Loucy (cell line): ENCODE measurements around the gene RIPOR3.

Source experiments
- H2AFZ ChIP-seq: fragments of 200-600 bp; sonication (generic); 2 replicates; pipeline ENCODE4 v1.6.0; 2016; ENCODE audit warnings: antibody characterized with exemption, mild to moderate bottlenecking, low read length, moderate library complexity
- H3F3A ChIP-seq: fragments of 200-600 bp; 2 replicates; pipeline ENCODE4 v1.6.0; 2016; ENCODE audit warnings: antibody characterized with exemption, low read depth, mild to moderate bottlenecking
- H3K27me3 ChIP-seq: fragments of 200-600 bp; sonication (generic); 2 replicates; pipeline ENCODE4 v1.6.1; 2014; ENCODE audit warnings: low read length, mild to moderate bottlenecking; ENCODE audit not compliant: insufficient read depth, poor library complexity, severe bottlenecking
- H3K36me3 ChIP-seq: fragments of 200-600 bp; sonication (generic); 2 replicates; pipeline ENCODE4 v1.6.1; 2016; ENCODE audit warnings: low read length; ENCODE audit not compliant: insufficient read depth
- H3K4me1 ChIP-seq: fragments of 200-600 bp; sonication (generic); 2 replicates; pipeline ENCODE4 v1.5.1; 2014; ENCODE audit warnings: low read length, mild to moderate bottlenecking; ENCODE audit not compliant: insufficient read depth, poor library complexity, severe bottlenecking
- H3K4me2 ChIP-seq: fragments of 200-600 bp; sonication (generic); 2 replicates; pipeline ENCODE4 v1.6.0; 2014; ENCODE audit warnings: antibody characterized with exemption, low read length, low read depth, mild to moderate bottlenecking; ENCODE audit not compliant: poor library complexity, severe bottlenecking
- H3K4me3 ChIP-seq: fragments of 200-600 bp; sonication (generic); 2 replicates; pipeline ENCODE4 v1.5.1; 2014; ENCODE audit warnings: low read length, mild to moderate bottlenecking, mixed read lengths; ENCODE audit not compliant: poor library complexity, severe bottlenecking
- H3K79me2 ChIP-seq: fragments of 200-600 bp; sonication (generic); 2 replicates; pipeline ENCODE4 v1.6.1; 2014; ENCODE audit warnings: low read length; ENCODE audit not compliant: insufficient read depth
- H3K9ac ChIP-seq: fragments of 200-600 bp; sonication (generic); 2 replicates; pipeline ENCODE4 v1.6.0; 2014; ENCODE audit warnings: mild to moderate bottlenecking, low read depth, low read length, moderate library complexity; ENCODE audit not compliant: poor library complexity, severe bottlenecking
- H3K9me2 ChIP-seq: fragments of 200-600 bp; sonication (generic); replicated peaks from 2 replicates; pipeline ENCODE4 v1.6.1; 2016; ENCODE audit warnings: low read depth, low read length, mixed read lengths
- H3K9me3 ChIP-seq: fragments of 200-600 bp; sonication (generic); 2 replicates; pipeline ENCODE4 v1.6.1; 2014; ENCODE audit warnings: mild to moderate bottlenecking, antibody characterized with exemption, low read length, low read depth; ENCODE audit not compliant: insufficient read depth
- H4K20me1 ChIP-seq: fragments of 200-600 bp; sonication (generic); 2 replicates; pipeline ENCODE4 v1.6.0; 2014; ENCODE audit warnings: antibody characterized with exemption, low read length, mild to moderate bottlenecking; ENCODE audit not compliant: insufficient read depth, poor library complexity, severe bottlenecking
- EZH2phosphoT487 ChIP-seq: fragments of 200-600 bp; IDR thresholded peaks from 2 replicates; pipeline ENCODE4 v1.6.1; 2018; ENCODE audit warnings: antibody characterized with exemption, mild to moderate bottlenecking, moderate library complexity, borderline replicate concordance
- TF ChIP-seq, protein P1 (sequence below): fragments of 200-600 bp; sonication (generic); conservative IDR thresholded peaks from 2 replicates; pipeline ENCODE4 v1.5.1; 2014; ENCODE audit warnings: mild to moderate bottlenecking, antibody characterized with exemption, low read length

Gene RIPOR3

DNA sequence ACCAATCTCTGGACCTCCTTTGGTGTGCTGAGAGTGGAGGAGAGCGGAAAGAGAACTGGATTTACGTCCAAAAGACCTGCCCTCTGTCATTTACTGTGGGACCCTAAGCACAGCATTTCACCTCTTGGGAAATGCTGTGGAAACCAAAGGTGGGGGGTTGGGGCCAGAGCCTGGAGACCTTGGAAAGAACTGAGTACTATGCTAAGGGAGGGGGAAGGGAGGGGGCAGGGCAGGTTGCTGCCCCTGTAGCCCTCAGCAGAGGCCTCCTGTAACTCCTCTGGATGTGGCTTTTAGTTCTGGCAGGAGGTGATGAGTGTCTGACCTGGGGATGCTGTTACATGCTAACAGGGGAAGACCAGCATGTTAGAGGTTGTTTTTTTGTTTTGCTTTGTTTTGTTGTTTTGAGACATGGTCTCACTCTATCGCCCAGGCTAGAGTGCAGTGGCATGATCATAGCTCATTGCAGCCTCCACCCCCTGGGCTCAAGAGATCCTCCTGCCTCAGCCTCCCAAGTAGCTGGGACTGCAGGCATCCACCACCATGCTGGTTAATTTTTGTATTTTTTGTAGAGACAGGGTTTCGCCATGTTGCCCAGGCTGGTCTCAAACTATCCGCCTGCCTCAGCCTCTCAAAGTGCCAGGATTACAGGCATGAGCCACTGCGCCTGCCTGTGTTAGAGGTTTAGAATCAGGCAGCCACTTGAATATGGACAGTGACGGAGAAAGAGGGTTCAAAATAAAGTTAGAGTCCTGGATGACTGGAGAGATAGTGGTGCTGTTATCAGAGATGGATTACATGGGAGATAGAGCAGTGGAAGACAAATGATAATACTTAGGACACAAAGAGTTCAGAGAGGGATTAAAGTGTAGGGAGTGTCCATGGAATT lies 21.7 kb upstream of the RIPOR3 start:
- Histone ChIP-seq H4K20me1 (no peaks in the 10 kb centered on the region), H3K9ac (no peak overlapping the region), H3K9me2 (no peaks in the 10 kb centered on the region), H2AFZ (no peak overlapping the region), H3K36me3 (no peaks in the 10 kb centered on the region), H3K9me3 (no peaks in the 10 kb centered on the region), H3K4me3 (no peak overlapping the region), H3K27me3 (no peaks in the 10 kb centered on the region), H3F3A (no peaks in the 10 kb centered on the region), H3K4me1 (no peaks in the 10 kb centered on the region), H3K79me2 (no peaks in the 10 kb centered on the region), H3K4me2 (no peak overlapping the region)
- TF ChIP-seq EZH2phosphoT487 = no peak

DNA sequence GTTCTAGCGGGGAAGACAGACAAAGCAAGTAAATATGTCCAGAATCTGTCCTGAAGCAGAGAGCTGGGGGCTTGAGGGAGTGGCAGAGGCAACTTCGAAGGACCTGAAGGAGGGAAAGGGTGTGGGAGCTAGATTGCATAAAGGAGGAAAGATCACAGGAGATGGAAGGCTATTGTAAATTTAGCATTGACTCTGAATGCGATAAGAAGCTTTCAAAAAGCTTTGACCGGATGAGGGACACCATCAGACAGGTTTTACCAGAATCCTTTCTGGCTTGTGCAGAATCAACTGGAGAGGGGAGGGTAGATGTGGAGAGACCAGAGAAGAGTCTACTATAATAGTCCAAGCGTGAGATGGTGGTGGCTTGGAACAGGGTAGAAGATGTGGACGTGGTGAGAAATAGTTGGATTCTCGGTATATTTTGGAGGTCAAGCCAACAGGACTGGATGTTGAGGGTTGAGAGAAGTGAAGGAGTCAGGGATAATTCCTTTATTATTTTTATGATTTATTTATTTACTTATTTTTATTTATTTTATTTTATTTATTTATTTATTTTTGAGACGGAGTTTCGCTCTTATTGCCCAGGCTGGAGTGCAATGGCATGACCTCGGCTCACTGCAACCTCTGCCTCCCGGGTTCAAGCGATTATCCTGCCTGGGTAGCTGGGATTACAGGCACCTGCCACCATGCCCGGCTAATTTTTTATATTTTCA lies 19.9 kb upstream of the RIPOR3 start:
- no peaks in the 10 kb centered on the region for H3K4me1 ChIP-seq
- no peaks in the 10 kb centered on the region for H3F3A ChIP-seq
- H3K4me2 ChIP-seq = no peak overlapping the region
- H3K79me2 ChIP-seq = no peaks in the 10 kb centered on the region
- no peaks in the 10 kb centered on the region for H3K27me3 ChIP-seq
- no peak for TF ChIP-seq EZH2phosphoT487
- TF ChIP-seq, protein P1, sequence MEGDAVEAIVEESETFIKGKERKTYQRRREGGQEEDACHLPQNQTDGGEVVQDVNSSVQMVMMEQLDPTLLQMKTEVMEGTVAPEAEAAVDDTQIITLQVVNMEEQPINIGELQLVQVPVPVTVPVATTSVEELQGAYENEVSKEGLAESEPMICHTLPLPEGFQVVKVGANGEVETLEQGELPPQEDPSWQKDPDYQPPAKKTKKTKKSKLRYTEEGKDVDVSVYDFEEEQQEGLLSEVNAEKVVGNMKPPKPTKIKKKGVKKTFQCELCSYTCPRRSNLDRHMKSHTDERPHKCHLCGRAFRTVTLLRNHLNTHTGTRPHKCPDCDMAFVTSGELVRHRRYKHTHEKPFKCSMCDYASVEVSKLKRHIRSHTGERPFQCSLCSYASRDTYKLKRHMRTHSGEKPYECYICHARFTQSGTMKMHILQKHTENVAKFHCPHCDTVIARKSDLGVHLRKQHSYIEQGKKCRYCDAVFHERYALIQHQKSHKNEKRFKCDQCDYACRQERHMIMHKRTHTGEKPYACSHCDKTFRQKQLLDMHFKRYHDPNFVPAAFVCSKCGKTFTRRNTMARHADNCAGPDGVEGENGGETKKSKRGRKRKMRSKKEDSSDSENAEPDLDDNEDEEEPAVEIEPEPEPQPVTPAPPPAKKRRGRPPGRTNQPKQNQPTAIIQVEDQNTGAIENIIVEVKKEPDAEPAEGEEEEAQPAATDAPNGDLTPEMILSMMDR = no peak
- H3K9me2 ChIP-seq = no peaks in the 10 kb centered on the region
- no peaks in the 10 kb centered on the region for H3K9me3 ChIP-seq
- no peak overlapping the region for H2AFZ ChIP-seq
- no peaks in the 10 kb centered on the region for H3K36me3 ChIP-seq
- H3K9ac ChIP-seq = no peak overlapping the region
- no peaks in the 10 kb centered on the region for H4K20me1 ChIP-seq
- H3K4me3 ChIP-seq = no peak overlapping the region

DNA sequence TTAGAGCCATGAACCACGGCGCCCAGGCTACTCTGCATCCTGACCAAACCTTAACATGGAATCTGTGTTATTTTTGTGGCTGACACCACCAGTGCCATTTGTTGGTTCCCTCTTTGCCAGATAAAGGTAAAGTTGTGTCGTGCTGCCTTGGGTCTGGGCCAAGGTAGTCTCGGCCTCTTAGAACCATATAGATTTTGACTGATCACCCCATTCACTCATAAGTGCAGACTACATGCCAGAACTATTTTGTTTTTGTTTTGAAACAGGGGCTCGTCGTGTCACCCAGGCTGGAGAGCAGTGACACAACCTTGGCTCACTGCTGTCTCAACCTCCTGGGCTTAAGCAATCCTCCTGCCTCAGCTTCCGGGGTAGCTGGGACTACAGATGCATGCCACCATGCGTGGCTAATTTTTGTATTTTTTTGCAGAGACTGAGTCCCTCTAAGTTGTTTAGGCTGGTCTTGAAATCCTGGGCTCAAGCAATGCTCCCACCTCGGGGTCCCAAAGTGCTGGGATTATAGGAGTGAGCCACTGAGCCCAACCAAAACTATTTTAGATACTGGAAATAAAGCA lies 19.2 kb upstream of the RIPOR3 start:
- Histone ChIP-seq H3K27me3 (no peaks in the 10 kb centered on the region), H3K9me3 (no peaks in the 10 kb centered on the region), H2AFZ (no peak overlapping the region), H4K20me1 (no peaks in the 10 kb centered on the region), H3K9ac (no peak overlapping the region), H3K36me3 (no peaks in the 10 kb centered on the region), H3K4me1 (no peaks in the 10 kb centered on the region), H3K79me2 (no peaks in the 10 kb centered on the region), H3K4me2 (no peak overlapping the region), H3K4me3 (no peak overlapping the region), H3F3A (no peaks in the 10 kb centered on the region), H3K9me2 (no peaks in the 10 kb centered on the region)
- TF ChIP-seq, protein P1 = no peak
- no peak for TF ChIP-seq EZH2phosphoT487
